H1 (cell line): ENCODE measurements around the gene BRPF1. TPM values are rescaled to one million over a fixed set of nuclear protein-coding genes. Genes with fewer than 3 reads are reported as not detected.

ENCODE experiments used
- ASH2L ChIP-seq: fragments of 200-600, 300-600 bp; sonication (generic); IDR thresholded peaks from one replicate; pipeline ENCODE4 v1.7.1; 2017; ENCODE audit warnings: low read length
- CBX8 ChIP-seq: fragments of 300-800, 300-1000 bp; sonication (generic); IDR thresholded peaks from 2 replicates; pipeline ENCODE4 v1.7.1; 2016; ENCODE audit warnings: low read depth, low read length, borderline replicate concordance
- CTCF ChIP-seq, 3 experiments: IDR thresholded peaks; 1 replicate in 2 of 3; 2 replicates in 1 of 3; pipeline versions ENCODE4 v1.5.1 to v1.6.1; 2011; ENCODE audit warnings: low read length in 3 of 3, mild to moderate bottlenecking in 3 of 3, inconsistent platforms in 2 of 3, low read depth in 1 of 3, moderate library complexity in 1 of 3; ENCODE audit not compliant: insufficient read depth in 1 of 3; ENCODE audit errors: control extremely low read depth in 1 of 3
- EGR1 ChIP-seq: IDR thresholded peaks from 2 replicates; pipeline ENCODE4 v1.6.1; 2011; ENCODE audit warnings: low read depth, low read length, borderline replicate concordance
- MAX ChIP-seq: IDR thresholded peaks from 2 replicates; pipeline ENCODE4 v1.6.1; 2012; ENCODE audit warnings: inconsistent platforms
- NANOG ChIP-seq: IDR thresholded peaks from 2 replicates; pipeline ENCODE4 v1.6.1; 2011; ENCODE audit warnings: low read length, low read depth, mild to moderate bottlenecking, inconsistent platforms; ENCODE audit not compliant: insufficient read depth, poor library complexity, severe bottlenecking
- polyA plus RNA-seq, 7 experiments: library from polyadenylated mRNA; depleted of rRNA in 3 of 7; stranded (reverse) in 5 of 7; unstranded in 2 of 7; fragments of >200 nt in 5 of 7; fragments of 200-250 nt in 2 of 7; gene quantifications; 1 replicate in 5 of 7; 2 replicates in 1 of 7; 4 replicates in 1 of 7; pipeline versions ENCODE4 v1.2.1 to v1.2.3, GENCODE V29; 2011 to 2013; ENCODE audit warnings: missing spikeins in 2 of 7, mixed read lengths in 2 of 7
- total RNA-seq: library from RNA; stranded (reverse); fragmentation: NEBNext Ultra II Directional; extraction: Animal tissue kit (Norgen Biotek cat#: 25700); gene quantifications from 2 replicates; pipeline ENCODE4 v1.2.1, GENCODE V29; 2021

Gene BRPF1
- total and polyA plus RNA-seq, 2 of the 8 experiments (the other 6 are each of a cell fraction or from before 2014, with no cell fraction given): 11.3 to 21.7 TPM

- TF ChIP-seq ASH2L: no peak
- no peak for TF ChIP-seq CBX8
- TF ChIP-seq NANOG: no peak
- no peak for TF ChIP-seq EGR1
- no peak for TF ChIP-seq MAX
- TF ChIP-seq CTCF (IDR thresholded peaks at IDR 0.05; ENCODE audit: control extremely low read depth in 1 of 3, insufficient read depth in 1 of 3, low read depth in 1 of 3, low read length in 3 of 3): no peak
Observed at GRCh38 chr3:9716801-9717555, 14.6 kb upstream of the BRPF1 start (continued).
